Inflammatory macrophage treated with lipopolysaccharide for 4 hours (primary cell): ENCODE data around the gene BIN1.
"Not testable (repeated sequence)": the region's sequence is repeated elsewhere in the genome, so short reads cannot be mapped to it uniquely, and the experiment has no call there.

Experiments used
- DNase-seq: peaks from one replicate; pipeline ENCODE4 v3.0.0-alpha.2; 2020

The BIN1 gene

DNA sequence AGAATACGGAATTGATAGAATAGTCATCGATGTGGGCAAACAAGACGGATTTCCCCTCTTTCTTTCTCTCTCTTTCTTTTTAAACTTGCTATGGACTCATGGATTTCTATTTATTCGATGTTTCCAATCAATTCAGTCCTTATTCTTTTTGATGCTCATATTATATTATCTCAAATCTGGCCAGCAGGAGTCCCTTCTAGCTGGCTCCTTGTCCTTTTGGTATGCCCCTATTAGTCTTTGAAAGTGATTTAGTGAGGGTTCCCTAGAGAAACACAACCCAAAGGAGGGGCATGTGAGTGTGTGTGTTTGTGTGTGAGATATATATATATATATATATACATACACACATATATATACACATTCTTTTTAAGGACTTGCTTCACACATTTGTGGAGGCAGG, 23.5 kb upstream of the BIN1 start:
- DNase-seq = no peak

DNA sequence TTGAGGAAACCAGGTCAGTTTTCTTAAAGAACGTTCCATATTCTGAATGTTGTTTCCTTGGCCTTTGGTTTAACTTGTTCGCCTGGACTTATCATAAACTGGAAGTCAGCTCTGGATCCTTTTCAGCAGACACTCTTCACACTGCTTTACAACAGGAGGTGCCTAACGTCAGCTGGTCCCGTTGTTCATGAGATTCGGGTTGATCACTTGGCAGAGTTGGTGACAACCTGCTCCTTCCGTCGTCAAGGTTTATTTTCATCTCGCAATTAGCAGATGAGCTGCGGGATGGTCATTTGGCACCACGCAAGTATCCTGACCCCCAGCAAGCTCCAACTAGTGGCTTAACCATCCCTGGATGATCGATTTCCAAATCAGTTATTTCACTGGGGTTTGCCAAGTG, 23.0 kb upstream of the BIN1 start:
- no peak for DNase-seq

GRCh38 chr2:127128445-127128904, 21.5 kb upstream of the BIN1 start:
- no peak for DNase-seq

GRCh38 chr2:127125821-127126220, 18.9 kb upstream of the BIN1 start:
- DNase-seq = no peak

DNA sequence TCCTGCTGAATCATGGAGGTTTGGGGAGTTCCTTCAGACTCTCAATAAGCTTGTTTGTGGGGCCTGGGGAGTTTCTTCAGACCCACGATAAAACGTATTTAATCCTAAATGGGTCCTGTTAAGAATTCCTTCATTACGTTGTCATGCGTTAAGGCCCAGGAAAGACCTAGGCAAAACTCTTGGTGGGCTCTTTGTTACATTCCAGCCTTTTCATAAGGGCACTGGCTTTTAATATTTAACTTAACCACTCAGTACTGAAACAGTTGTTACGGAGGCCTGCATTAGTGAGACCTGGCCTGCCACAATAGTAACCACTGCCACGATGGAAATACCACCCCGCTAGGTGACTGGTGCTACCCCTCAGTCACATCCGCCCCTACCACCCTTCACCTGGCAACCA, 17.5 kb upstream of the BIN1 start:
- no peak for DNase-seq

DNA sequence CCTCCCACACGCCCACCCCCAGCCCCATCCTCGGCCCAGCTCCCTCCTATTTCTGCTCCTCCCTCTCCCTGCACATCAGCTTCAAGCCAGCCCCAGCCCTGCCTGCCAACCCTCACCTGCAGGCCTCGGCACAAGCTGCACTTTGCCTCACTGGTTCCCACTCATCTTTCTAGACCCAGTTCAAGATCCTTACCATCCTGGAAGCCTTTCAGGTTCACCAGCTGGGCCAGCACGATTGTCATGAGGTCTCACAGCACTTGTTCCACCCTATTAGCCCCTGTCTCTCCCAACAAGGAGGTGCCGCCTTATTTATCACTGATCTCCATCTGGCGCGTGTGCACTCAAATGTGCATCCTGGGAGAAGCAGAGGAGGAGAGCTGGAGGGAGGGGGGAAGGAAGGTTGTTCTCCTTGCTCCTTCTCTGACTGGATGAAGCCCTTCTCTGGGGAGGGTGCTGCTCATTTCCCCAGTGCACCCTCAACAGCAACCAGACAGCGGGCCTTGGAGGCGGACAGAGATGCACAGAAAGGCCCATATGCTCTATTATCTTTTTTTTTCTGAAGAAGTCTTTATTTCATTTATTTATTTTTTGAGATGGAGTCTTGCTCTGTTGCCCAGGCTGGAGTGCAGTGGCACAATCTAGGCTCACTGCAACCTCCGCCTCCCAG, 15.5 kb upstream of the BIN1 start:
- DNase-seq = no peak

DNA sequence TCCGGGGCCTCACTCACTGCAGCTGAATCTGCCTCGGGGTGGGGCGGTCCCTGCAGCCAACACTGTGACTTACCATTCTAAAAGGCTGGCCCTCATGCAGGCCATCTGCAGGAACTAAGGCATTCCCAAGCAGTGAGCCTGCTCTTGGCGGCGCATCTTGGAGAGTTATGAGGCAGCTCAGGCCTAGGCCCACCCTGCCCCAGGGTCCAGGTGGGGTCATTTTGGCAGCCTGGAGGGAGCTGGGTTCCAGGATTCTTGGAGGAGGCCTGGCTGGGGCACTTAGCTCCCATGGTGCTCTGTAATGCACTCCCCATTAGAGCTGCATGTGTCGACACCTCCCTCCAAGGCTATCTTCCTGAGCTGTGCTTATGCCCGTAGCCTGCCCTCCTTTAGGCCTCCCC, 14.8 kb upstream of the BIN1 start:
- no peak for DNase-seq

DNA sequence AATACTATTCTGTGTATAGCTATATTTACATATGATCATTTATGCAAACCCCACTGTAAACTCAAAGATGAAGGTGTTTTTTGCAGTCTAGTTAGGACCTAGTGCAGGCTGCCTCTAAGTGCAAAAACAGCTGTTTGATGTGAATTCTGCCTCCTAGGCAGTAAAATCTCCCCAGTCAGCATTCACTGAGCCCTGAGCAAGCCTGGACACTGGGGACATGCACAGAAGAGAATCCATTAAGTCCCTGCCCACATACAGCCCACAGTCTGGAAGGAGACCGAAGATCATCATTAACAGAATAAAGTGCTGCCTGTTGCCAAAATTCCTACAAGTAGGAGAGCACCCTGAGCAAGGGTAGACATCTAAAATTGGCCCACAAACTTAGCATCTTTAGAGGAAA, 14.4 kb upstream of the BIN1 start:
- no peak for DNase-seq

GRCh38 chr2:127120408-127120807, 13.5 kb upstream of the BIN1 start:
- DNase-seq = not testable (repeated sequence)

DNA sequence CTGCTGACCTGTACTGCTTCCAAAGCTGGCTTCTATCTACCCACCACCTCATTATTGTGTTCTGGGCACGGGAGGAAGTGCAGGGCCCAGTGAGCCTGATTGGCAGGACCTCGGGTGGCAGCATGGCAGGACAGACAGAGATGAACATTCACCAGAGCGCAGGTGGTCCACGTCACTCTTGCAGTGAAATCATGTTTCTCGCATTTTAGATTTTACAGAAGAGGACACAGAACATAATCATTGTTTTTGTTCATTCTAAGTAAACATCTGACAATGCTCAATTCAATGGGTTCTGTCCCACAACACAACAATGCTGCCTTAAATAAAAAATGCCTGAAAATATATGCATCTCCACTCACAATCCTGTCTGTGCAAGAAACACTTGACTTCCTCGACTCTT, 11.5 kb upstream of the BIN1 start:
- DNase-seq = no peak

DNA sequence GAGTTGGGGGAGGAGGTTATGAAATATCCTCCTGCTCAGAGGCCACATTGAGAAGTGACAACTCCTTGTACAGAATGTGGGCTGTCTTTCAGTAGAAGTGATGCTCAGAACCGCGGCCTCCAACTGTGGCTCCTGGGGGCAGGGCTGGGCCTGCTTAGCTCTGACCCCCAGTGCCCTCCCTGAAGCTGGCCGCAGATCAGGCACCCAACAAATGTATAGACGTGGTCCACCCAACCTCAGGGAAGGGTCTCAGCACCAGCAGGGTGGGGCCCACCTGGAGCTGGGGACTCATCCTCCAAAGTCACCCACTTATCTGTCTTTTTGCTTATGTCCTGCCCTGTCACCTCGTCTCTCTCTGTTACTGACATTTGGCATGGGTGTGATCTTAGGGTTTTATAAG, 11.1 kb upstream of the BIN1 start:
- DNase-seq = no peak

- DNase-seq = no peak
Measured at GRCh38 chr2:127117603-127118002, 10.6 kb upstream of the BIN1 start.

- DNase-seq = no peak
Measured at GRCh38 chr2:127115471-127116199, 8.7 kb upstream of the BIN1 start.

GRCh38 chr2:127110985-127111384, 4.0 kb upstream of the BIN1 start:
- no peak for DNase-seq

GRCh38 chr2:127108090-127108523, 1.2 kb upstream of the BIN1 start:
- DNase-seq = no peak

- no peak for DNase-seq
Measured at GRCh38 chr2:127107622-127107999, 657 bp upstream of the BIN1 start.

DNA sequence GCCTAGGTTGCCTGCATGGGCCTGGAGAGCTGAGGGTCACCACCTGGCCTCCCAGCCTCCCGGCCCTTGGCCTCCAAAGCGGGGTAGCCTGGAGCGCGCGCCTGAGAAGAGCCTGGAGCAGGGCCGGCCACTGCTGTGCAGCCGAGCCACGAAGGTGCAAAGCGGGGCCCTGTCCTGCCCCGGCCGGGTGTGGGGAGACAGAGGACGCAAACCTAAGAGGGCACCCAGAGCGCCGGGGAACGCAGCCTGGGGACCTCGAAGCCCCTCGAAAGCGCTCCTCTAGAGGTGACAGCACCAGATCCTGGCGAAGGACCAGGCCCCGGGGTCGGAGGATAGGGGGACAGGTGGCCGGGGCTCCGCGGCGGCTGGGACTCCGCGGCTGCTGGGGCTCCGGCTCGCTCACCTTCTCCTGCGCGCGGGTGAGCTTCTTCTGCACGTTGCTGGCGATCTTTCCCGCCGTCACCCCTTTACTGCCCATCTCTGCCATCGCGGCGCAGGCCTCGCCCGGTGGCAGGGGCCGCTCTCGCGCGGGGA, 430 bp downstream of the BIN1 start:
- DNase-seq = no peak

GRCh38 chr2:127105656-127106456, 1.1 kb downstream of the BIN1 start:
- DNase-seq = peak; percentile 42

- no peak for DNase-seq
Measured at GRCh38 chr2:127104881-127105655, 1.9 kb downstream of the BIN1 start.

- no peak for DNase-seq
Measured at GRCh38 chr2:127104166-127104660, 2.7 kb downstream of the BIN1 start.

GRCh38 chr2:127103243-127104165, 3.5 kb downstream of the BIN1 start:
- no peak for DNase-seq
